Uterus (tissue), 2 donors: Measurements from ENCODE around the gene NR1H3.

Experiments
- CTCF ChIP-seq, 4 experiments: fragments of 200-600 bp in 2 of 4; fragments of 450-650 bp in 2 of 4; sonication (generic) in 2 of 4; IDR thresholded peaks; one replicate each; pipeline ENCODE4 v1.5.1; 2016 to 2019; ENCODE audit warnings: antibody characterized with exemption in 4 of 4, mild to moderate bottlenecking in 2 of 4, moderate library complexity in 1 of 4
- POLR2A ChIP-seq, 2 donors: fragments of 450-650 bp; IDR thresholded peaks; one replicate each; pipeline ENCODE4 v1.6.1; 2016; ENCODE audit warnings: antibody characterized with exemption in 2 of 2, mild to moderate bottlenecking in 1 of 2, moderate library complexity in 1 of 2

- TF ChIP-seq CTCF (IDR thresholded peaks at IDR 0.05) (no peak), POLR2A (IDR thresholded peaks at IDR 0.05) (no peak)
These were observed 9.5 kb upstream of the NR1H3 start for GRCh38 chr11:47248304-47248663.
